ENCODE measurements around the gene IGF2BP2.

- TF ChIP-seq TAF1 (IDR thresholded peaks at IDR 0.05; ENCODE audit: low read depth, low read length) (no peak), CTCF (IDR thresholded peaks at IDR 0.05; ENCODE audit: control extremely low read depth in 1 of 3, insufficient read depth in 1 of 3, low read depth in 1 of 3, low read length in 3 of 3) (no peak), POLR2AphosphoS5 (IDR thresholded peaks at IDR 0.05; ENCODE audit: low read depth, low read length) (no peak), POLR2A (IDR thresholded peaks at IDR 0.05; ENCODE audit: control extremely low read depth in 1 of 2, low read depth in 2 of 2, low read length in 2 of 2) (no peak)
Measured at GRCh38 chr3:185693985-185694653, 130.7 kb downstream of the IGF2BP2 start.

All from H1 (cell line).